Posterior cingulate gyrus (tissue), 11 donors: ENCODE results near the gene HIGD1A.

Source experiments
- DNase-seq, 10 donors: peaks; one replicate each; pipeline versions ENCODE4 v3.0.0 to v3.0.0-alpha.2; 2020 to 2021; ENCODE audit warnings: mixed read lengths in 3 of 10
- intact Hi-C: fragments of 100-400 bp; cut with DNase I; formaldehyde crosslinking; loops from one replicate; pipeline ENCODE4 v1.15.1; 2023

The HIGD1A gene

DNA sequence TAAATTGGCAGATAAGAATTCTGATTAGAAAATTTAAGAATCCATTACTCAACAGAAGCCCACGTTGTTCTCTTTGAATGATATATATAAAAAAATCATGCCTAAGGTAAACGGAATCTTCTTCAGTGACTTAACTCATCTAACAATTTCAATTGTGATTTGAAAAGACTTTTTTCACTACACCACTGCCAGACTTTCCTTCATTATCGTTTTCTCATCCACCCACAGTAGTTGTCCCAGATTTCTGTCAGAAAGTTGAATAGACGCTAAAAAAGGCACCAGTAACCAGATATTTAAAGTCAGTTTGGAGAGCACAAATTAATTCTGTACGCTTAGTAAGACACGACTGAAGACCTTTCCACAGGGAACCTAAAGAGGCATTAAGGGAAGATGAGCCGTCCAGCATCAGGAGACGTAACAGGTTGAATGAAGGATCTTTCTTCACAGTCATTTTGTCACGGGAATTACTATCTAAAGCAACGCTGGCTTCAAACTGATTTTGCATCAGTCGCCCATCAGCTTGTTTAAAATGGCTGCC, 1.3 kb downstream of the HIGD1A start:
- no peak for DNase-seq
- intact Hi-C loops, result no loop called here

DNA sequence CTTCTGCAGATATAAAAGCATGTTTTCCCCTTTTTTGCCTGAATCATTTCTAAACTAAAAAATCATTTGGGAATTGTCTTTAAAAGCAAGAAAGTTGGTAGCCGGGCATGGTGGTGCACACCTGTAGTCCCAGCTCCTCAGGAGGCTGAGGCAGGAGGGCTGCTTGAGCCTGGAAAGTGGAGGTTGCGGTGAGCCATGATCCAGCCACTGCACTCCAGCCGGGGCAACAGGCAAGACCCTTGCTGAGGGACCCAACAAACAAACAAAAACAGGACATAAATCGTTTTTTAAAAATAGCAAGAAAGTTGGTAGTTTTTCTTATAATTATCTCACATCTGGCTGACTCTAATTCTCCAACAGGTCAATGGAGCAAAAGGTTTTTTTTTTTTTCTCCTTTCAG, 2.5 kb downstream of the HIGD1A start:
- intact Hi-C loops, result no loop called here
- no peak for DNase-seq

DNA sequence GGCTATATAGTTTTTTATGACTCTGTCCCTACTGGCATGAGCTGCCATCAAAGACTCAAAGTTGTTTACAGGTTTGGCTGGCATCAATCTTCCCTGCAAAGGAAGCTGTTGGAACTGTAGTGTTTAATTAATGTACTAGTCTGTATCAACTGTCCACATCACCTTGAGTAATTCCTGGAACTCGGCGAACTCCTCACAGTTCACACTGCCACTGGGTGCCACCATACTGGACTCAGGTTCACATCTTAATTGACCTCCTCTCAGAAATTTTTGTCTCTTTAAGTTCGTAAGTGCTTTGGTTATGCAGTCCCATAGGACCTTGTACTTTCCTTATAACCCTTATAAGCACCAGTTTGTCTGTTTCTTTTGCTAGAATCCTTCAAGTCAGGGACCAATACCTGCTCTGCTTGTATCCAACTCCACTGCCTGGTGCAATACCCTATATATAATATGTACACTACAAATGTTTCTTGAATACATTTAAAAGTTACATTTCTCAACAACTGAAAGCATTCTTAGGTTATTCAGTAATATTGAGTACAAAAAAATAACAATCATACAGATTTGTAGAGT, 3.2 kb downstream of the HIGD1A start:
- intact Hi-C loops, result no loop called here
- no peak for DNase-seq

DNA sequence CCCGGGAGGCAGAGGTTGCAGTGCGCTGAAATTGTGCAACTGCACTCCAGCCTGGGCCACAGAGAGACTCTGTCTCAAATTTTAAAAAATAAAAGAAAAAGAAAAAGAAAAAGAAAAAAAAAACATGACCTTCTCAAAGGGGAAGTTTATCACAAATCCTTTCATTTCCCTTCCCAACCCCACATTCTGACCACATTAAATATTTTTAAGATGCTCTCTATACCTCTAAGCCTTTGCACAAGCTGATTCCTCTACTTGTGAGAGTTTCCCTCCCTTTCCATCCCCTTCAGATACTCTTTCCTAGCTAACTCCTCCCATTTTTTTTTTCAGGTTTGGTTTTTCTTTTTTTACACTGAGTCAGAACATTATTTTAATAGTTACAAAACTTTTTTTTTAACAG, 4.0 kb downstream of the HIGD1A start:
- DNase-seq, result no peak
- intact Hi-C loops, result no loop called here

DNA sequence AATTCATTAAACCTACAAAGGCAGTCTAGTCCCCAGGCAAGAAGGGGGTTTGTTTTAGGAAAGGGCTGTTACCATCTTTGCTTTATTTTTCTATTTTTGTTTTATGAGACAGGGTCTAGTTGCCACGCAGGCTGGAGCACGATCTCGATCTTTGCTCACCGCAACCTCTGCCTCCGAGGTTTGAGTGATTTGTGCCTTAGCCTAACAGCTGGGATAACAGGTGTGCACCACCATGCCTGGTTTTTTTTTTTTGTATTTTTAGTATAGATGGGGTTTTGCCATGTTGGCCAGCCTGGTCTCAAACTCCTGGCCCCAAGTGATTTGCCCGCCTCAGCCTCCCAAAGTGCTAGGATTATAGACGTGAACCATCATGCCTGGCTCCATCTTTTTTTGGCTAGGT, 4.9 kb downstream of the HIGD1A start:
- DNase-seq, result no peak
- intact Hi-C loops, result no loop called here

DNA sequence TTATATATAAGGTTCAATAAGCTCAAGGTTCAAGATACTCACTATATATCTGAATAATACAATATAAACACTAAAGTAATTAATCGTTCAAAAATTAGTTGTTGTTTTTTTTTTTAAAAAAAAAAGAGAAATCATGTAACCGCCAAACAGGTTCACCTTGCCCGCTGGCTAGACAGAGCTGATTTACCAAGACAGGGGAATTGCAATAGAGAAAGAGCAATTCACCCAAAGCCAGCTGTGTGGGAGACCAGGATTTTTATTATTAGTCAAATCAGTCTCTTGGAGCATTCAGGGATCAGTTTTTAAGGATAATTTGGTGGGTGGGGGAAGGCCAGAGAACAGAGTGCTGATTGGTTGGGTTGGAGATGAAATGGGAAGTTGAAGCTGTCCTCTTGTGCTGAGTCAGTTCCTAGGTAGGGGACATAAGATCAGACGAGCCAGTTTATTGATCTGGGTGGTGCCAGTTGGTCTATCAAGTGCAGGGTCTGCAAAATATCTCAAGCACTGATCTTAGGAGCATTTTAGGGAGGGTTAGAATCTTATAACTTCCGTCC, 7.9 kb downstream of the HIGD1A start:
- no peak for DNase-seq
- intact Hi-C loops, result no loop called here

DNA sequence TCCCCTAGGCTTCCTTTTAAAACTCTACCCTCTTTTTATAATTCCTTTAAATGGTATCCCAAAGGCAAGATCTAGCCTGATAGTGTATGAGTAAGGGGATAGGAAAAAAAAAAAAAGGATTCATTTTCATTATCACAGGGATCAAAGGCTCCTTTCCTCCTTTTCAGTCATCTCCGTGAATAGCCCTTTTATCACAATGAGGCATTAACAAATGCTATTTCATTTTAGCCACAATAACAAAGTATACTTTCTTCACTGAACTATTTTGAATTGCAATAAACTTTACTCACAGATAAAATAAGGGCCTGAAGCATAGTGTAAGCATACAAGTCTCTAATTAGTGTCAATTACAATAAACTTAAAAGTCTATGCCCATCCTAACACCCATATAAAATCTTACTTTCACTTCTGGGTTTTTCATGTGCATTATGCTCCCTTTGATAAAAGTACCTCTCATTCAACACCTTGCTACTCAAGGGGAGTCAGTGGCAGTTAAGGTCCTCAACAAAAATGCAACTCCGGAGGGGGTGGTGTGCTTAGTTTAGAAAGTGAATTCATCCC, 8.6 kb downstream of the HIGD1A start:
- intact Hi-C loops, result no loop called here
- DNase-seq, result no peak

DNA sequence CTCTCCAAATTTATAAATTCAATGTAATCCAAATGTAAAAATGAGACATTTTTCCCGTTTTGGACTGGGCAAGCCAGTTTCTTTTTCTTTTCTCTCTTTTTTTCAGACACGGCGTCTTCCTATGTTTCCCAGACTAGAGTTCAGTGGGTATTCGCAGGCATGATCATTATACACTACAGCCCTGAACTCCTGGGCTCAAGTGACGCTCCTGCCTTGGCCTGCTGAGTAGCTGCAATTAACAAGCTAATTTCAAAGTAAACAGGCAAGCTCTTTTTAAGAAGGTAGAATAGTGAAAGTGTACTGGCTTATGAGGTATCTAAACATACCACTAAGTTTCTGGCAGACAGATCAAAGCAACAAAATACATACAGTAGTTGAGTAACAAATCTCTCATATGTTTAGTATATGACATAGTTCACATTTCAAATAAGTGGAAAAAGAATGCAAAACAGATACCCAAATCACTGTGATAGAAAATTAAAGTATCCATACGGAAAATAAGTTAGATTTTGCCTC, 13.5 kb downstream of the HIGD1A start:
- intact Hi-C loops, result no loop called here
- DNase-seq, result no peak

DNA sequence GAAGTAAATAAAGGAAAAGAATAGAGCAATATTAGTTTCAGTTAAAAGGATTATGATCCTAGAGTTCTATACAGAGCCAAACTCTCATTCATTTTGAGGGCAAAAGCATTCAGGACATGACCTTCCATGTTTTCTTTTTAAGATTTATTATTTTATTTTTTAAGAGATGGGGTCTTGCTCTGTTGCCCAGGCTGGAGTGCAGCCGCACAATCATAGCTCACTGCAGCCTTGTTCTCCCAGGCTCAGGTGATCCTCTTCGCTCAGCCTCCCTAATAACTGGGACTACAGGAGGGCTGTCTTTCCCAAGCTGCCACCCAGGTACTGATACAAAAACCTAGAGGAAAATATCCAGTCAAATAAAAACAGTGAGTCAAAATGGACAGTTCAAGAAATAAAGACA, 17.7 kb downstream of the HIGD1A start:
- intact Hi-C loops, result no loop called here

DNA sequence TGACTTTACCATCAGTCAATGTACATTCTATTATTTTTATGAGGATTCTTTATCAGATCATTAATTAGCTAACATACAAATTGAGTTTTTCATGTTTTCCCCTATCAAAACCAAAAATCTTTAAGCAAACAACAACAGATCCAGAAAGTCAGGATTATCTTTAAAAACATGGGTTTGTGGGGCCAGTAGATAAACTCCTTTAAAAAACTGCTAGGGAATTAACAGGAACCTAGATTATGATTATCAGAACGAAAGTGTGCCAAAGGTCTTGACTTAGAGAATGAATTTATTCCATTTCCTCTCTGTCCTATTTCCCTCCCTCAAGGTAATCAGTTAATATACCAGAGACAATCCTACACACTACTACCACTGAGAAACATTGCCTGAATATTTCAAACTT, 18.1 kb downstream of the HIGD1A start:
- intact Hi-C loops, result no loop called here
- no peak for DNase-seq

More for the DNA sequence above, 17.7 kb downstream of the HIGD1A start:
- DNase-seq, result no peak

DNA sequence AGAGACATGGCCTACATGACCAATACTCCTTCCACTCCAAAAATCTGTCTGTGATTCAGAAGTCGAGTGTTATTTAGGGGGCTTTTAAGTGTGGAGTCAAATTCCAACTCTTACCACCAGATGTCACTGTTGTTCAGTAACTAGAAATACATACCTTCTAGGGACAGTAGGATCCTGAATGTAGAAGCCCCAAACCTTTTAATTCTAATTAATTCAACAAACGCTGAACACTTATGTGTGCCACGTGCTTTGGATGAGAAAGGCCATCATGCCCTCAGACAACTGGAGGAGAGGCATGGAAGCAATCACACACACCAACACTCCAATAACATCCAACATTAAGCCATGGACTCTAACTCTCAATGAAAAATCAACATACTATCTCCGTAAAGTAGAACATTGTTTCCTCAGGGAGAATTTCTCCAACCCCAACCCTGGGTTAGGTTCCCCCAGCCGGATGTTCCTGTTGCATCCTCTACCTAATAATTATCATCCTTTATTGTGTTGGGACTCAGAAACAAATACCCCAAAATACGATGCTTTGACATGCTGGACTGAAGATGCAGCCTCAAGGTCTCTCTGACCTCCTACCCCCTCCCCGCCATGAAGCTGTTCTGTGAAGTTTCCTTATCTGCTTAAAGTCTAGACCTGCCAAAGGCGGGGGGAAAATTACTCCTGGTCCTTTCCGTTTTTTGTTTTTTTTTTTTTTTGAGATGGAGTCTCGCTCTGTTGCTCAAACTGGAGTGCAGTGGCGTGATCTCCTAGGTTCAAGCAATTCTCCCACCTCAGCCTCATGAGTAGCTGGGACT, 23.2 kb downstream of the HIGD1A start:
- no peak for DNase-seq
- intact Hi-C loops, result loop anchor here (1.0 to 2.0 kb wide), 4 partner anchors 24 to 100 kb away; partner anchors contain the start of gene HIGD1A

DNA sequence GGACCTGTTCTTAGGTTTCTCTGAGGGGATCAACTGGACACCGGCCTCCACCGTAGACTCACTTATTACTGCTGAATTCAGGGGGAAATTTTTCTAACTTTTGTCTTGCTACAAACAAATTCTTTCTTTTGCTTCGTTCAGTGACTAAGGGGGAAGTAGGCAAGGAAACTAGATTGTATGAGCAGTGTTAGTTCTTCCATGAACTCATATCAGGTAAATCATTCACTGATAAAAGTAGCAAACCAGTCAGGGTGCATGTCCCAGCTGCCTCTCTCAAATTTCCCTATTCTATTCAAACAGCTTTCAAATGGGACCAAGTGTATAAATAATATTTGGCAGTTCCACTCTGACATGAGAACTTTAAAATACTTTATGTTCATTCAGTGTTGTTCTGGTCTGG, 23.9 kb downstream of the HIGD1A start:
- no peak for DNase-seq
- intact Hi-C loops, result loop anchor here (1.0 to 2.0 kb wide), 4 partner anchors 24 to 101 kb away; partner anchors contain the start of gene HIGD1A

DNA sequence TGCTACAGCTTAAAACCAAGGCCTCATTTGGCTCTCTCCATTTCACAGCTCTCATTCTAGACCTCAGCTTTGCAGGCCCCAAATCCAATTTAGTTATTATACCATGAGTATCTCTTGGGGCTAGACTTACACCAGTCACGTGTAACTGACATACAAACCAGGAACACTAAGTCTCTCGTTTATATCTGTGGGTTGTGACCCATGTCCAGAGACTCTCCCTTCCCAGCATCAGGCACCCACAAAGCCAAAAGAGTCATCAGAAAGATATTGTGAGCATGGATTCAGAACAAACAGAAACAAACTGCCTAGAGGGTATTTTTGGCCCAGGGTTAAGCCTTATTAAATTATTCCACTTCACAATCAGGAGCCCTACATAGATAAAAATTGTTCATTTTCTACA, 25.6 kb downstream of the HIGD1A start:
- intact Hi-C loops, result no loop called here
- no peak for DNase-seq

DNA sequence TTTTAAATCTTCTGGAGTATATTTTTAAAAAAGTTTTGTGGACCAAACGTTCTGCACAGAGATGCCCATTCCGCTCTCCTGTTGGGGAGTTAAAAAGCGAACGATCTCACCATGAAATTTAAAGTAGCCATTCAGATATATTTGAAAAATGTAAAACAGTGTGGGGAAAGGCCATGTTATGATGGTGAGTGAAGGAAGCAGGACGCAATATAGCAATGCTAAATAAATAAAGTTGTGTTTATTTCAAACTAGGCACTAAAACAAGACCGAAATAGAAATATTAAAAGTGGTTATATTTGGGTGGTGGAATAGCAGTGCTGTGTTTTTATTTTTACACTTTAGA, 30.9 kb downstream of the HIGD1A start:
- intact Hi-C loops, result no loop called here
- no peak for DNase-seq

DNA sequence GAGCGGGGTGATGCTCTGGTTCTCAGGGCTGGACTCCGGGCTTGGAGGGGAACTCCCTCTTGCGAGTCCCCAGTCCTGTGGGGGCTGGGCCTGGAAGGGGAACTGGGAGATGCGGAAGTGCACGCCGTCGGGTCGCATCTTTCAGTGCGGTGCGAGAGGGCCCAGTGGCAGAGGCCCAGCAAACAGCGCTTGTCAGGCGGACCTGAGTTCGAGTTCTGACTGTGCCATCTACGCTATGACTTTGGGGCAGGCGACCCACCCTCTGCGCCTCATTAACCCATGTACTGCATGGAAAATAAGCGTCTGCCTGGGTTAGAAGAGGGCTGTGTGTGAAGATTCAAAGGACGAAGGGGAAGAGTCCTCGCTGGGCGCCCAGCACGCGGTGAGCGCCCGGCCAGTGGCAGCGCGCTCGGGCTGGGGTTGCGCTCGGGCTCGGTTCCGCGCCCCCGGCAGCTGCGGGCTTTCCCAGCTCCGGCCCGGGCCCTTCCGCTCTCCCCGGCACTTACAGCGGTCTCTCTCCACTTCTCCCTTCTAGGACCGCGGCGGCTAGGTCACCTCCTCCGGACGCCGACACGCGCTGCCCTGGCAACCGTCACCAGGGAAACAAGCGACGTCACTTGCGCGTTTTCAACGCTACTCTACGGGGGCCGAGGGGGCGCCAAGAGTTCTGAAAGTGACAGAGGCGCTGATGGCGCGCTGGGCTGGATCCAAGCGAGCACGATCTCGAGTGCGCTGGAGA, 31.5 kb downstream of the HIGD1A start, which contains the start of gene CCDC13:
Gene CCDC13 (minus strand): TSS at position 584 of the 739 bp plus-strand sequence. CDS start 14,908 bp downstream, outside the sequence.
- peak; percentile 87 to 98 (median 94) for DNase-seq
- intact Hi-C loops, result no loop called here

DNA sequence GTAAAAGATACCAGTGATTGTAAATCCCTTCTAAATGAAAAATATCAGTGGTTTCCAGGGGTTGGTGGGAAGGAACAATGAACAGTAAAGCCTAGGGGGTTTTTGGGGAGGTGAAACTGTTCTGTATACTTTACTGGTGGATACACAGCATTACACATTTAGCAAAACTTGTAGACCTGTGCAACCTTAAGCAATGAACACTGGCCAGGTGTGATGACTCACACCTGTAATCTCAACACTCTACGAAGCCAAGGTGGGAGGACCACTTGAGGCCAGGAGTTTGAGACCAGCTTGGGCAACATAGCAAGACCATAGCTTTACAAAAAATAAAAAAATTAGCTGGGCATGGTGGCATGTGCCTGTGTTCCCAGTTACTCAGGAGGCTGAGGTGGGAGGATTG, 33.0 kb downstream of the HIGD1A start:
- intact Hi-C loops, result no loop called here
- no peak for DNase-seq

DNA sequence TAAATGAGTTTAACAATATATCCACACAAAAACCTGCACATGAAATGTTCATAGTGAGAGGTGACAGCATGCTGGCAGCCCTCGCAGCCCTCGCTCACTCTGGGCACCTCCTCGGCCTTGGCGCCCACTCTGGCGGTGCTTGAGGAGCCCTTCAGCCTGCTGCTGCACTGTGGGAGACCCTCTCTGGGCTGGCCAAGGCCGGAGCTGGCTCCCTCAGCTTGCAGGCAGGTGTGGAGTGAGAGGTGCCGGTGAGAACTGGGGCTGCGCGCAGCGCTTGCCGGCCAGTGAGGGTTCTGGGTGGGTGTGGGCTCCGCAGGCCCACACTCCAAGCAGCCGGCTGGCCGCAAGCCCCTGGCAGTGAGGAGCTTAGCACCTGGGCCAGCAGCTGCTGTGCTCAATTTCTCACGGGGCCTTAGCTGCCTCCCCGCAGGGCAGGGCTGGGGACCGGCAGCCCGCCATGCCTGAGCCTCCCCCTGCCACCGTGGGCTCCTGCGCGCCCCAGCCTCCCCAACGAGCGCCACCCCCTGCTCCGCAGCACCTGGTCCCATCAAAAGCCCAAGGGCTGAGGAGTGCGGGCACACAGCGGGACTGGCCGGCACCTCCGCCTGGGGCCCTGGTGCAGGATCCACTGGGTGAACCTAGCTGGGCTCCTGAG, 34.7 kb downstream of the HIGD1A start:
- intact Hi-C loops, result no loop called here
- no peak for DNase-seq

DNA sequence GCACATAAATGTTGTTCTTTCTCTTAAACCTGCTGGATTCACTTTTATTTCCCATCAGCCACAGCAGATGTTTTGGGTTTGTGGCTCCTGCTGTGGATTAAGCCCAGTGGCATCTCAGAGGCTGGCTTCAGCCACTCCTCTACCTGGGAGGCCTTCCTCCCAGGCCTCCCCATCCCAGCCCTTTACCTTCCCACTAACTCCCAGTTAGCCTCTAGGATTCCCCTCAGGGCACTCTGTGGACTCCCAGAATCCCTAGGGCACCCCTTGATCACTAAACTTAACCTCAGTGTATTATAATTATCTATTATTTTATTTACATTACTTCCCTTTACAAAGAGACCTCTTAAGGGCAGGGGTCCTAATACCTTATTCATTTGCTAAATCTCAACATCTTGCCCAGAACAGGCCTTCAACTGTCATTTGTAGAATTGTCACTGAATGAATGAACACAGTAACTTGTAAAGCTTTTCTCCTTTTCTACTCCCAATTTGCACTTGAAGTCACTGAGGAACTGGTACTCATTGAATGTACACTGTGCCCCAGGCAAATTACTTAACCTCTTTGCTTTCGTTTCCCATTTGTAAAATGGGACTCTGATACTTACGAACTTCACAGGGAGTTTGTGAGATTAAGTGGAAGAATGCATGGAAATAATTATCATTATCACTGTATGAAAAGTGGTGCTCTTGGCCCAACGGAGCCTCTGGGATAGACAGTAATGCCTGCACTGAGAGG, 39.6 kb downstream of the HIGD1A start:
- DNase-seq, result no peak

DNA sequence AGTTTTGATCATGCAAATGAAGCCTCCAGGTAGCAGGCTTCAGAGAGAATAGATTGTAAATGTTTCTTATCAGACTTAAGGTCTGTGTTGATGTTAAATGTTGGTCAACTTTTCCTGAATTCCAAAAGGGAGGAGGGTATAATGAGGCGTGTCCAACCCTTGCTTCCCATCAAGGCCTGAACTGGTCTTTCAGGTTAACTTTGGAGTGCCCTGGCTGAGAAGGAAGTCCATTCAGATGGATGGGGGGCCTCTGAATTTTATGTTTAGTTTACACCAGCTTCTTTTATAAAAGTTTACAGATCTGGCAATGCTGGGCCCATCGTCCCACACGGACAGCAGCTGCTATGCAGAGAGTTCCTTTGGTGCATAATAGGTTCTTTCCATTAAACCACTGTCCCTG, 40.2 kb downstream of the HIGD1A start:
- intact Hi-C loops, result no loop called here
- no peak for DNase-seq

More for the DNA sequence above, 39.6 kb downstream of the HIGD1A start:
- intact Hi-C loops, result no loop called here
